SKM-1 (cell line): ENCODE measurements around the gene PRKAR2A.
"Not testable (repeated sequence)": the region's sequence is repeated elsewhere in the genome, so short reads cannot be mapped to it uniquely, and the experiment has no call there.

Source experiments
- DNase-seq: peaks from one replicate; lab custom pipeline; 2025; ENCODE audit not compliant: unreplicated experiment; lab: John Stamatoyannopoulos, UW

PRKAR2A gene

GRCh38 chr3:48782046-48782445, 65.6 kb downstream of the PRKAR2A start:
- no peak for DNase-seq

- DNase-seq, result not testable (repeated sequence)
Observed at GRCh38 chr3:48778565-48778964, 69.1 kb downstream of the PRKAR2A start.

GRCh38 chr3:48776854-48777253, 70.8 kb downstream of the PRKAR2A start:
- no peak for DNase-seq

GRCh38 chr3:48770192-48770502, 77.5 kb downstream of the PRKAR2A start:
- no peak for DNase-seq

GRCh38 chr3:48765376-48765775, 82.3 kb downstream of the PRKAR2A start:
- DNase-seq, result no peak

GRCh38 chr3:48762816-48763215, 84.9 kb downstream of the PRKAR2A start:
- no peak for DNase-seq

- not testable (repeated sequence) for DNase-seq
Observed at GRCh38 chr3:48759991-48760540, 87.6 kb downstream of the PRKAR2A start.

GRCh38 chr3:48759531-48759930, 88.1 kb downstream of the PRKAR2A start:
- DNase-seq, result not testable (repeated sequence)

GRCh38 chr3:48759071-48759470, 88.6 kb downstream of the PRKAR2A start:
- DNase-seq, result no peak

GRCh38 chr3:48756640-48757039, 91.0 kb downstream of the PRKAR2A start:
- no peak for DNase-seq

GRCh38 chr3:48750856-48751255, 96.8 kb downstream of the PRKAR2A start:
- no peak for DNase-seq

- no peak for DNase-seq
Observed at GRCh38 chr3:48748754-48749153, 98.9 kb downstream of the PRKAR2A start.

- no peak for DNase-seq
Observed at GRCh38 chr3:48747706-48748105, 100.0 kb downstream of the PRKAR2A start.

- no peak for DNase-seq
Observed at GRCh38 chr3:48747015-48747615, 100.6 kb downstream of the PRKAR2A start.

- DNase-seq, result no peak
Observed at GRCh38 chr3:48743773-48744172, 103.9 kb downstream of the PRKAR2A start.

GRCh38 chr3:48741226-48741625, 106.4 kb downstream of the PRKAR2A start:
- DNase-seq, result not testable (repeated sequence)

- no peak for DNase-seq
Observed at GRCh38 chr3:48739955-48740823, 107.5 kb downstream of the PRKAR2A start.

- no peak for DNase-seq
Observed at GRCh38 chr3:48739617-48739954, 108.1 kb downstream of the PRKAR2A start.

- DNase-seq, result no peak
Observed at GRCh38 chr3:48738926-48739616, 108.6 kb downstream of the PRKAR2A start.

GRCh38 chr3:48738144-48738536, 109.5 kb downstream of the PRKAR2A start:
- no peak for DNase-seq

GRCh38 chr3:48735075-48735767, 112.5 kb downstream of the PRKAR2A start:
- DNase-seq, result not testable (repeated sequence)
